ENCODE results near the gene CTSS.
"Not testable (repeated sequence)": the region's sequence is repeated elsewhere in the genome, so short reads cannot be mapped to it uniquely, and the experiment has no call there.

CTSS gene

DNA sequence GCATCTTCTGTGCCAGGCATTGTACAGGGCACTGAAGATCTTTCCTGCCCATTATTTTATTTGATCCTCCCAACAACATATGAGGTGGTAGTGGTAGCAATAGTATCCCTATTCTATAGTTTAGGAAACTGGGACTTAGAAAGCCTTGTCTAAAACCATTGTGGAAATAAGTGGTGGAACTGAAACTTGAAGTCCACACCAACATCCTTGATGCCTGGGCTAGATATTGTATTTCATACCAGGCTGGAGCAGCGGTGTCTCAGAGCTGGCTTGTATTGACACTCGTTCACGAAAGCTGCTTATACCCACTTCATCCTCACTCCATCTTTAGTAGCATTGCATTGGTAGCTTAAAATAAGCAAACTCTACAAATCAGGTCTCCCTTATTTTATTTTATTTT, 9.7 kb upstream of the CTSS start:
- DNase-seq (ENCODE audit: low spot score), result no peak

DNA sequence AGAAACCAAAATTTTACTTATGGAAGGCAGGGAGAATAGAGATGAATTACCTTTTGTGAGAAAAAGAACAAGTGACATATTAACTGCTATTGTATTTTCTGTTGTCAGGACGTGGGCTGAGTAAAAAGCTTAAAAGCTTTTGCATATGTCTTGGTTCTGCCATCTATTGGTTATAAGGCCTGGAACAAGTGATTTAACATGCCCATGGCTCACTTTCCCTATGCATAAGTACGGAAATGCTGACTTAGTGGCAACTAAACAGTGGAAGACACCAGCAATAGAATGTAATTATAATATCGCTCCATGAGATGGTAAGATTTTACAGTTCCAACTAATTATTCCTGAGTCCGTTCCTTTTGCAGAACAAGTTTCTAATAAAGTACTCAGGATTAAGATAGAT, 6.7 kb upstream of the CTSS start:
- DNase-seq (ENCODE audit: low spot score), result no peak

DNA sequence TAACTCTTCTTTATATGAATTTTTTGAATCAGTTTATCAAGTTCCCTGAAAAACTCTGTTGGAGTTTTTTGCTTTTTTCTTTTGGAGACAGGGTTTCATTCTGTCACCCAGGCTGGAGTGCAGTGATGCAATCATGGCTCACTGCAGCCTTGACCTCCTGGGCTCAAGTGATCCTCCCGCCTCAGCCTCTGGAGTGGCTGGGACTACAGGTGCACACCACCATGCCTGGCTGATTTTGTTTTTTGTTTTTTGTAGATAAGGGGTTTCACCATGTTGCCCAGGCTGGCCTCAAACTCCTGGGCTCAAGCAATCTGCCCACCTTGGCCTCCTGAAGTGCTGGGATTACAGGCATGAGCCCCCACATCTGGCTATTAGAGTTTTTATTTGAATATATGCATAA, 2.1 kb upstream of the CTSS start:
- DNase-seq (ENCODE audit: low spot score), result not testable (repeated sequence)

DNA sequence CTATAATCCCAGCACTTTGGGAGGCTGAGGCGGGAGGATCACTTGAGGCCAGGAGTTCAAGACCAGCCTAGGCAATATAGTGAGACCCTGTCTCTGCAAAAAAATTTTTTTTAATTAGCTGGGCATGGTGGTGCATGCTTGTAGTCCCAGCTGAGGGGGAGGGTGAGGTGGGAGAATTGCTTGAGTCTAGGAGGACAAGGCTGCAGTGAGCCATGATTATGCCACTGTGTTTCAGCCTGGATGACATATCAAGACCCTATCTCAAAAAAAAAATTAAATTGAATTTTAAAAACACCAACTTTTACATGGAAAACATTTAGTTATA, 361 bp upstream of the CTSS start:
- DNase-seq (ENCODE audit: low spot score), result not testable (repeated sequence)

DNA sequence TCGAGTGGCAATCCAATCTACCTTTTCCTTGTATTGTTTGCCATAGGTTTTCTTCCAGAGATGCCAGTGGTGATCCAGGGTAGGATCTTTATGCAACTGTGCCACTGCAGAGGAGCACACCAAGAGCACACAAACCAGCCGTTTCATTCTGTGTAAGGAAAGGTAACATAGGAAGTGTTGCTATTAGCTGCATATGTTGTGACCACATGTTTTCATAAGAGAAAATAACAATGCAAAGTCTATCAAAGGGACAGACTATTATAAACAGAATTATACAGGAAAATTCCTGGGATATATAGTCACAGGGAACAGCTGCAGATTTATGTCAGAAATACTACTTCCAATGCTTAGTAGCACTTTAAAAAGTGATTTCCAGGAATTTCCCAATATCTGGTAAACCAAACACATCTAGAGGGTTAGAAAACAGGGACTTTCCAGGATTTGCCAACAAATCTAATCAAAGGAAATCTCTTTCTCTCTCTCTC, 919 bp downstream of the CTSS start:
- no peak for DNase-seq (ENCODE audit: low spot score)

DNA sequence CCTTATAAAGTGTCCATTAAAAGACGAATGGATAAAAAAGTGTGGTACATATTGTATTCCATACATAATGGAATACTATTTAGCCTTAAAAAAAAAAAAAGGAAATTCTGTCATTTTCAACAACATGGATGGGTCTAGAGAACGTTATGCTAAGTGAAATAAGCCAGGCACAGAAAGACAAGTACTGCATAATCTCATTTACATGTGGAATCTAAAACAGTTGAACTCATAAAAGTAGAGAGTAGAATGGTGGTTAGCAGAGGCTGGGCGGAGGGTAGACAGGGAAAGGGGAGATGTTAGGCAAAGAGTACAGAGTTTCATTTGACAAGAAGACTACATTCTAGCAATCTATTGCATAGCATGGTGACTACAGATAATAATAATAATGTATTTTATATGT, 2.6 kb downstream of the CTSS start:
- DNase-seq (ENCODE audit: low spot score), result no peak

DNA sequence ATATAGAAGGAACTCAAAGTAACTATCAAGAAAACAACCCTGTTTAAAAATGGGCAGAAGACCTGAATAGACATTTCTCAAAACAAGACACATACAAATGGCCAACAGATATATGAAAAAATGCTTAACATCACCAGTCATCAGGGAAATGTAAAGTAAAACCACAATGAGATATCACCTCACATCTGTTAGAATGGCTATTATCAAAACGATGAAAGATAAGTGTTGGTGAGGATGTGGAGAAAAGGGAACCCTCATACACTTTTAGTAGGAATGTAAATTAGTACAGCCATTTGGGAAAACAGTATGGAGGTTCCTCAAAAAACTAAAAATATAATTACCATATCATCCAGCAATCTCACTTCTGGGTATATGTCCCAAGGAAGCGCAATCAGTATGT, 3.0 kb downstream of the CTSS start:
- DNase-seq (ENCODE audit: low spot score), result no peak

DNA sequence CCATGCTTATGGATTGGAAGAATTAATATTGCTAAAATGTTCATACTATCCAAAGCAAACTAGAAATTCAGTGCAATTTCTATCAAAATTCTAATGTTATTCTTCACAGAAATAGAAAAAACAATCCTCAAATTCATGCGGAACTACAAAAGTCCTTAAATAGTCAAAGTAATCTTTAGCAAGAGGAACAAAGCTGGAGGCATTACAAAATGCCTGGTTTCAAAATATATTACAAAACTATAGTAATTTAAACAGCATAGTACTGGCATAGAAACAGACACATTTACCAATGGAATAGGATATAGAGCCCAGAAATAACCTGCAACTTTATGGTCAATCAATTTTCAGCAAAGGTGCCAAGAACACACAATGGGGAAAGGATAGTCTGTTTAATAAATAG, 3.8 kb downstream of the CTSS start:
- DNase-seq (ENCODE audit: low spot score), result no peak

DNA sequence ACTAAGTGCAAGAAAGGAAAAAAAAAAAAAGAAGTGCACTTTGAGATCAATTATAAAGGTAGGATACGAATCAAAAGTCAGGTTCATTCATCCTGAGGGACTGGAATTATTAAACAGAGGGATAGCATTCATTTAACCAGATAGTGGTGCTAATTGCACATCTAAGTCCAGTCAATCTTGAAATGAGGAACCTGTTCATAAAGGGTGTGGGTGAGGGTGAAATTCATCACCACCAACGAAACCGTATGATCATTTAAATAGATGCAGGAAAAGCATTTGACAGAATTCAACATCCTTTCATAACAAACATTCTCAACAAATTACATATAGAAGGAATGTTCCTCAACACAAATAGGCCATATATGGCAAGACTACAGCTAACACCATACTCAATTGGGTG, 5.6 kb downstream of the CTSS start:
- DNase-seq (ENCODE audit: low spot score), result no peak

DNA sequence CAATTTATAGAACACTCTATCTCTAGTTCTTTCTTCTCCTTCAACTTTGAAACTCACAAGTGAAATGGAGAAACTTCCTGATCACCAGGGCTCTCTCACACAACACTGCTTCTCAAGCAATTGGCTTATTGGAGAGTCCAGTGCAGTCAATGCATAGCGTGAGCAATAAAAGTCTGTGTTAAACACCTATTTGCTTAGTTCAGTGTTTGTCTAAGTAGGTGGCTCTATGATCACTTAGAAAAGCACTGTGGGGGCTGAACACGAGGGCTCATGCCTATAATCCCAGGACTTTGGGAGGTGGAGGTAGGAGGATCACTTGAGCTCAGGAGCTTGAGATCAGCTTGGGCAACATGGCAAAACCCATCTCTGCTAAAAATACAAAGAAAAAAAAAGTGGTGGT, 12.2 kb downstream of the CTSS start:
- no peak for DNase-seq (ENCODE audit: low spot score)

DNA sequence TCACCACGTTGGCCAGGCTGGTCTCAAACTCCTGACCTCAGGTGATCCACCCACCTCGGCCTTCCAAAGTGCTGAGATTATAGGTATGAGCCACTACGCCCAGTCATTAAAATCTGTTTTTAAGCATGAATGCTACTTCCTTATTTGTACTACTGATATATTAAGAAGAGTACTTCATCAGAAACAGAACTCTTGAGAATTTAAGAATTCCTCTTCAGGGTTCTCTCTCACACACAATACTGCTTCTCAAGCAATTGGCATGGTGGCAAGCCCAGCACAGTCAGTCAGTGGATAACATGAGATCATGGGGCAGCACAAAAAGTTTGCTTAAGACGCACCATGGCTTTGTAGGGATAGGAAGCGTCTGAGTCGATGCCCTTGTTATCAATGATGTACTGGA, 14.1 kb downstream of the CTSS start:
- no peak for DNase-seq (ENCODE audit: low spot score)

DNA sequence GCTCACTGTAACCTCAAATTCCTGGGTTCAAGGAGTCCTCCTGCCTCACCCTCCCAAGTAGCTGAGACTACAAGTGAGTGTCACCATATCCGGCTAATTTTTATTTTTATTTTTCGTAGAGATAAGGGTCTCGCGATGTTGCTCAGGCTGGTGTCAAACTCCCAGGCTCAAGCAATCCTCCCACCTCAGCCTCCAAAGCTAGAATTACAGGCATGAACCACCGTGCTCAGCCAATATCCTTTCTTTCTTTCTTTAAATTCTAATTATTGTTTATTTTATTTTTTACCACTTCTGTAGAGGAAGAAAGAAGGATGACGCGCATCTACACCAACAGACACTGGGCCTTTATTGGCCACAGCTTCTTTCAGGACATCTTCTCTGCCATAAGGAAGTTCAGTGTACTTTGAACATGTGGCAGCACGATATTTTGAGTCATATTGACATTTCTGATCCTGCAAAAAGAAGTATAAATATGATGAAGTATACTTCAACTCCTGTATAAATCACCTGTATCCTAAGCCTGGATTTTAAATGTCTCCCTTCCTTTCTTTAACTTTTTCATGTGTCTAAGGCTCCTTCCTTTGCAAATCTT, 15.8 kb downstream of the CTSS start:
- no peak for DNase-seq (ENCODE audit: low spot score)

DNA sequence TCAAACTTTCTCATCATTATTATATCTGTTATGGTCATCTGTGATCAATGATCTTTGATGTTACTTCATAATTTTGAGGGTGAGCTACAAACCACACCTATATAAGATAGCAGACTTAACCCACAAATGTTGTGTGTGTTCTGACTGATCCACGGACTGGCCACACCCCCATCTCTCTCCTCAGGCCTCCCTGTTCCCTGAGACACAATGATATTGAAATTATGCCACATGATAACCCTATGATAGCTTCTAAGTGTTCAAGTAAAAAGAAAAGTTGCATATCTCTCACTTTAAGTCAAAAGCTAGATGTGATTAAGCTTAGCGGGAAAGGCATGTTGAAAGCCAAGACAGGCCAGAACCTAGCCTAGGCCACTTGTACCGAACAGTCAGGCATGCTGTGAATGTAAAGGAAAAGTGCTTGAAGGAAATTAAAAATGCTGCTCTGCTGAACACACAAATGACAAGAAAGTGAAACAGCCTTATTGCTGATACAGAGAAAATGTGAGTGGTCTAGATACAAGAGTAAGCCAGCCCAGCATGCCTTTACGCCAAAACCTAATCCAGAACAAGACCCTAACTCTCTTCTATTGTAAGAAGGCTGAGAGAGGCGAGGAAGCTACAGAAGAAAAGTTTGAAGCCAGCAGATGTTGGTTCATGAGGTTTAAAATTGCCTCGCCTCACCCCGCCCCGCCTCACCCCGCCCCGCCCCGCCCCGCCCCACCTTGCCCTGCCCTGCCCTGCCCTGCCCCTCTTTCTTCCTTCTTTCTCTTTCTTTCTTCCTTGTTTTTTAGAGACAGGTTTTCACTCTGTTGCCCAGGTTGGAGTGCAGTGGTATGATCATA, 16.5 kb downstream of the CTSS start:
- DNase-seq (ENCODE audit: low spot score), result no peak

DNA sequence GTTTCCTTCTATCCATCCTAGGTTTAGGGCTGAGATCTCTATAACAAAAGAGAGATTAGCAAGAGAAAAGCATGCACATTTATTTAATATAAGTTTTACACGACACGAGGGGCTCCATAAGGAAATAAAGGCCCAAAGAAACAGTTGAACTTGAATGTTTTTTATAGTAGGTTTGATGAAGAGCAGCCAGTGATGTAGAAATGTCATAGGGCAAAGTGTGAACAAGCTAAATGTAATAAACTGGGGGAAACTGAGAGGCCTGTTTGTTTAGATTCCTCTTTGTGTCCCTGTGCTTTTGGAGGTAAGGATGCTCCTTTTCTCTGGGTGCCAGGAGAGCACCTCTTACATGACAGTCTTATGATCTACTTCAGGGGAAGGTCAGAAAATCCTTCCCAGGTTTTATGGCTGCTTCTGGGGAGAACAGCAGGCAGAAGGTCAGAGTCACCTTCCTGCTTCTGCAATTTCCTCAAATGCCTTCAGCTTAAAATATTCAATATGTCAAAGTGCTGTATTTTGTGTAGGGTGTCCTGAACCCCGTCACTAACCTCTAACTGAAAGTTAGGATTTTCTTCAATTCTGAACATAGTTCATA, 35.4 kb downstream of the CTSS start:
- no peak for DNase-seq (ENCODE audit: low spot score)

DNA sequence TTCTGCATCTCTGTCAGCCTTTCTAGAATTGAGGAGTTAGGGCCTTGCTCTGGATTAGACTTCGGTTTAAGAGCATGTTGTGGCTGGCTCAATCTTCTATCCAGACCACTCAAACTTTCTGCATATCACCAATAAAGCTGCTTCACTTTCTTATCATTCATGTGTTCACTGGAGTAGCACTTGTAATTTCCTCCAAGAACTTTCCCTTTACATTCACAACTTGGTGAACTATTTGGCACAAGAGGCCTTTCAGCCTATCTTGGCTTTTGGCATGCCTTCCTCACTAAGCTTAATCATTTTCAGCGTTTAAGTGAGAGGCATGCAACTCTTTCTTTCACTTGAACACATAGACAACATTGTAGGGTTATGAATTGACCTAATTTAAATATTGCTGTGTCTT, 41.2 kb downstream of the CTSS start:
- no peak for DNase-seq (ENCODE audit: low spot score)

DNA sequence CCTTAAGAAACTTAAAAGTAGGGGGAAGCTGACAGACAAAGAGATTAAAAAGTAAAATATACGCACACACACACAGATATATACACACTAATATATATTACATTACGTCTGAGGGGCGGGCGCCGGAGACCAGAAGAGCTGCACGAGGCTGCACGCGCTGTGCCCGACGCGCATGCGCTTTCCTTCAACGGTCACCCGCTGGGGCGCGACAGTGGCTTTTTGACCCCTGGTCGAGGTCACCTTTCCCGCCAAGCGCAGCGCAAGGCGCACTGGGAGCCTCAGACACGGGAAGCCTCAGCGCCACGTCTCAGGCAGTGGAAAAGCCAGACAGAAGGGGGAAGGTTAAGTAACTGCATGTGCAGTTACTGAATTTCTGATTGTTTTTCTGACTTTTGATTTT, 44.9 kb downstream of the CTSS start, which contains the start of gene HORMAD1:
Gene HORMAD1, minus strand, starts transcription at position 193 of the 400 bp plus-strand sequence. CDS start 1,390 bp downstream, outside the sequence.
- no peak for DNase-seq (ENCODE audit: low spot score)

DNA sequence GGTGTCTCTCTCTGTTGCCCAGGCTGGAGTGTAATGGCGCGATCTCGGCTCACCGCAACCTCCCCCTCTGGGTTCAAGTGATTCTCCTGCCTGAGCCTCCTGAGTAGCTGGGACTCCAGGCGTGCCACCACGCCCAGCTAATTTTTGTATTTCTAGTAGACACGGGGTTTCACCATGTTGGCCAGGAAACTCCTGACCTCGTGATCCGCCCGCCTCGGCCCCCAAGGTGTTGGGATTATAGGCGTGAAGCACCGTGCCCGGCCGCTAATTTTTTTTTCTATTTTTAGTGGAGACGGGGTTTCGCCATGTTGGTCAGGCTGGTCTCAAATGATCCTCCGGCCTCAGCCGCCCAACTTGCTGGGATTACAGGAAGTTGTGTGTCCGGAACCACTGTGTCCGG, 45.5 kb downstream of the CTSS start:
- no peak for DNase-seq (ENCODE audit: low spot score)

DNA sequence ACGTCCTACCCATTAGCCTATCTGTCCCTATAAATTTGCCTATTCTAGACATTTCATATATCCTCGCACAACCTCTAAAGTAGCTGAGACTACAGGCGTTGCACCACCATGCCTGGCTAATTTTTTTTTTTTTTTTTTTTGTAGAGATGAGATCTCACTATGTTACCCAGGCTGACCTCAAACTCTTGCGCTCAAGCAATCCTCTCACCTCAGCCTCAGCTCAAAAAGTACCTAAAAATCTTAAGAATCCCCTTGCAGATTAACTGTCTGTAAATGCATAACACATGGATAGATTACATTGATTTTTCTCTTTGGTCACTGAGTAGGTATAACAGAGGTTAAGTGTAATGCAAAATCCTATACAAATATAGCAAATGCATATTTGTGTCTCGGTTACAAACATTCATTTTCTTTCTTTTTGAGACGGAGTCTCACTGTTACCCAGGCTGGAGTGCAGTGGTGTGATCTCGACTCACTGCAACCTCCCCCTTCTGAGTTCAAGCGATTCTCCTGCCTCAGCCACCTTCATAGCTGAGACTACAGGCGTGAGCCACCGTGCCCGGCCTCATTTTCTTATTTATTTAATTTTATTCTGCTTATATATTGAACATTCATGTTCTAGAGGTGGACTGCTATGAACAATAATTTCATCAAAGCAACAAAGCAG, 47.2 kb downstream of the CTSS start:
- DNase-seq (ENCODE audit: low spot score), result no peak

DNA sequence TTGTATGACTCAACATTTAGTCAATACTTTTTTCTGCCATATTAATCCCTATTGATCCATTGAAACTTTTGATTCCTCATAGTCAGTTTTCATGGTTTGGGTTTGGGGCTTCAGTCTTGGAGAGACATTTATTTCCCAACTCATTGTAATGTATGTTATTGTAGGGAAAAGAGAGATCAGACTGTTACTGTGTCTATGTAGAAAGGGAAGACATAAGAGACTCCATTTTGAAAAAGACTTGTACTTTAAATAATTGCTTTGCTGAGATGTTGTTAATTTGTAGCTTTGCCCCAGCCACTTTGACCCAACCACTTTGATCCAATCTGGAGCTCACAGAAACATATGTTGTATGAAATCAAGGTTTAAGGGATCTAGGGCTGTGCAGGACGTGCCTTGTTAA, 56.5 kb downstream of the CTSS start:
- DNase-seq (ENCODE audit: low spot score), result not testable (repeated sequence)

DNA sequence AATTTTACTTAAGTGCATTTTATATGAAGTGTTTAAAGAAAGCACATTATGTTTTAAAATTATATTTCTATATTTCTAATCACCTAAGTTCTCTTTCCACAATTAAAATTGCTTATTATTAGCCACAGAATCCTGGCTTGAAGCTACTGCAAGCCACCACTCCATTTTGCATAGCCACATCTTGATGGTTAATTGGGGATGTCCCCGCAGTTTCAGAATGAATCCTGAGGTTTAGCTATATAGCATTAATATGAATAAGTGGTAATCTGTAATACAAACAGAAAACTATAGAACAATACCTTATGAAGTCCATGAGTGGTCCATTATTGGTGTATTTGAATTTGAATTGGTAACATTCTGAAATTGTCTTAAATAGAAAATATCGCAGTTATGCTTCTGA, 57.0 kb downstream of the CTSS start:
- DNase-seq (ENCODE audit: low spot score), result no peak

DNA sequence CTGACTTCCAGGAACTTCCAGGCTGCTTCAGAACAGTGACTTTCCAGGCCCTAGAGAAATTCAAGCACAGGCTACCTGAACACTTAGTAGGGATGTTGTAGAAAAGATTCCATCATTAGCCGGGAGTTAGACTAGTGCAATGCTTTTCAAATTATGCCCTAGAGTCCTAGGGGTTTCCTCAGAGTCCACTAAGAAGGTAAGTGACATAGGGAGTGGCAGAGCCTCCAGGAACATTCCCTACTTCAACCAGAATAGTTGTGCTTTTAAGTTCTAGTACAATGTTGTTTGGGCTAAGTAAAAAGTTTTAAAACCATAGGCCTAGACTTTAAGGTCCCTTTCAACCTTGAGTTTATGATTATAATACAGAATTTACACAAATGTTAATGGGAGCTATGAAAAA, 59.5 kb downstream of the CTSS start:
- DNase-seq (ENCODE audit: low spot score), result no peak

DNA sequence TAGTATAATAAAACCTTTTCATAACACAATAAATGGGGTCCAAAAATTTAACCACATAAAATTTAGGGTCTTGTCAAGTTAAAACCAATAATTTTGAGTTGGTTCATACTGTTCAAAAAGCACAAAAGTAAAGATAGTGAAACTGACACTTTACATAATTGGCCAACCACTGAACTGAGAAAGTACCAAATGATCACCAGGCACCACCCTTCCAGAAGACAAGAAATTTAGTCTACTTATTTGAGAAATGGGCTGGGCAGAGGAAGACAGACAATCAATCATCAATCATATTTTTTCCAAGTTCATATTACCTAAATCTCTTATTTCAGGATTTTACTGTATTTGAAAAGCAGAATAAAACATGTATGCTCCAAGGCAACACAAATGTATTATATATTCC, 62.2 kb downstream of the CTSS start:
- no peak for DNase-seq (ENCODE audit: low spot score)

Data from cerebellar cortex (tissue), 1 donor.